NCI-H1048 (cell line): ENCODE measurements around the gene NRARP.

Experiments used
- DNase-seq: peaks from one replicate; lab custom pipeline; 2025; lab: John Stamatoyannopoulos, UW

NRARP gene

DNA sequence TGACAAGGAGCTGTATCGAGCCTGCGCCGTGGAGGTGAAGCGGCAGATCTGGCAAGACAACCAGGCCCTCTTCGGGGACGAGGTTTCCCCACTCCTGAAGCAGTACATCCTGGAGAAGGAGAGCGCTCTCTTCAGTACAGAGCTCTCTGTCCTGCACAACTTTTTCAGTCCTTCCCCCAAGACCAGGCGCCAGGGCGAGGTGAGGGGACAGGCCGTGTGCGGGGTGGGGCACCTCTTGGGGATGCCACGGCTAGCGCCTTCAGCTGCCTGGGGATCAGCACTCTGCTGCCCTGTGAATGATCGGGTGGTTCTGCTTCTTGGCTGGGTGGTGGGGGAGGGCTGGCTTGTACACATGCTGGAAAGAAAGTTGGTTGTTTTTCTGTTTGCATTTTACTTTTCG lies 45.2 kb downstream of the NRARP start:
- no peak for DNase-seq

DNA sequence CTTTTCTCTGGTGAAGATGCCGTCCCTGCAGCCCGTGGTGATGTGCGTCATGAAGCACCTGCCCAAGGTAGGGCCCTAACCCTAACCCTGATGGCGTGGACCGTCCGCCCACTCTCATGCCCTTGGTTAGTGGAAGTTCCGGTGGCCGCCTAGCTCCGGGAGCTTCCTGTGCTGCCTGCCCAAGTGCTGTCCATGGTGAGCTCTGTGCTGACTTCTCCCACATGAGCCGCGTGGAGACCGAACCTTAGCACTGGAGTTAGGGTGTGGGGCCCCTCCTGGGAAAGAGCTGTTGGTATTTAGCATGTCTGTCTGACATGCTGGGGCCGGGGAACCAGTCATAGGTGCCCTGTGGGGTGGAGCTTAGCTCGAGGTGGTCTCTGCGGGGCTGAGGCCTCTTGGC lies 45.7 kb downstream of the NRARP start:
- DNase-seq = no peak

DNA sequence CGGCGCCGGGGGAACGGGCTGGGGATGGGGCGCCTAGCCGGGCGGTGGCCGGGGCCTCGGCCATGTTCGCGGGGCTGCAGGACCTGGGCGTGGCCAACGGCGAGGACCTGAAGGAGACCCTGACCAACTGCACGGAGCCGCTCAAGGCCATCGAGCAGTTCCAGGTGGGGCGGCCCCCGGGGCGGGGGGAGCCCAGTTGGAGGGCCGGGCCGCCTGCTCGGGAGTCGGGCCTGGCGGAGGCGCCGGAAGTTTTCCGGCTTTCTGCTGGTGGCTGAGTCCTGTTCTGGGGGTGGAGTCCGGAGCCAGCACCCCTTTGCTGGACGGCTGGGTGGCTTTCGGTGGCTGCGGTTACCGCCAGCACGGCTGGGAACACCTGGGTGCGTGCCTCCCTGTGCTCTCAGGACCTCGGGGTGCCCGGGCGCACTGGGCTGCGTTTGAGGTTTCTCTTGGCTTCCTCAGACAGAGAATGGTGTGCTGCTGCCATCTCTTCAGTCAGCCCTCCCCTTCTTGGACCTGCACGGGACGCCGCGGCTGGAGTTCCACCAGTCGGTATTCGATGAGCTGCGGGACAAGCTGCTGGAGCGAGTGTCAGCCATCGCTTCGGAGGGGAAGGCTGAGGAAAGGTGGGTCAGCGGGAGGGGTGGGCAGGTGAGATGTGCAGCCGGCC lies 46.5 kb downstream of the NRARP start:
- DNase-seq = no peak

DNA sequence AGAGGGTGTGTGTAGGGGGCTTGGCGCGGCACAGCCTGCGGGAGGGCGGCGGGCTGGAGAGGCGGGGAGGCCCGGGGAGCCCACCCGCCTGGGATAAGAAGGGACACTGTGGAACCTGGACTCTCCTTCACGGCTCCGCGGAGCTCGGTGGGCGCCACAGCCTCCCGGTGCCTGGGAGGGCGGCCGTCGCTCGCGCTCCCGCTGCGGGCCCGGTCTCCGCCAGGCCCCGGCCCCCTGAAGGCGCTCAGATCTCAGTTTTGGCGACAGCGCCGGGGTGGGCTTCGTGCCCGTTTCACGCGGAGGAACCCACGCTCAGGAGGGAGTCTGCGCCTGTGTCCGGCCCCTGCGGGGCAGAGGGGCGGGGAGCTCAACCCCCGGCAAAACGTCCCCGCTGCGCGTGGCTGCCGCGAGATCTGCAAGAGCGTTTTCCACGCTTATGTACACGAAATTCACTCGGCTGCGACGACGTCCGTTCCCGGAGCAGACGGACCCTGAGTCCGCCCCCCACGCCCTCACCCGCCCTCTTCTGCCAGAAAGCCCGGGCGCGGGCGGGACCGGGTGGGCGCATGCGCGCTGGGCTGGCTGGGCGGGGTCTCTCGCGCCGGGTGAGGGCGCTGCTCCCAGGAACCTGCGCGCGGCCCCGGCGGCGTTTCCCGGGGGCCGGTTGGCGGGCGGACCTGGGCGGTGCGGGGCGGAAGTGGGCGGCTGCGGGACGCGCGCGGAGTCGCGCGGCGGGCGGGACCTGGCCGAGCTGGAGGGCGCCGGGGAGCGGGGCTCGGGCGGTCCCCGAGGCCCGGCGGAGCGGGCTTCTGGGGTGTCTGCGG lies 47.2 kb downstream of the NRARP start, which contains the start of gene NELFB:
Gene NELFB (plus strand): TSS at position 704 of the 824 bp plus-strand sequence.
- DNase-seq = peak; percentile 54

DNA sequence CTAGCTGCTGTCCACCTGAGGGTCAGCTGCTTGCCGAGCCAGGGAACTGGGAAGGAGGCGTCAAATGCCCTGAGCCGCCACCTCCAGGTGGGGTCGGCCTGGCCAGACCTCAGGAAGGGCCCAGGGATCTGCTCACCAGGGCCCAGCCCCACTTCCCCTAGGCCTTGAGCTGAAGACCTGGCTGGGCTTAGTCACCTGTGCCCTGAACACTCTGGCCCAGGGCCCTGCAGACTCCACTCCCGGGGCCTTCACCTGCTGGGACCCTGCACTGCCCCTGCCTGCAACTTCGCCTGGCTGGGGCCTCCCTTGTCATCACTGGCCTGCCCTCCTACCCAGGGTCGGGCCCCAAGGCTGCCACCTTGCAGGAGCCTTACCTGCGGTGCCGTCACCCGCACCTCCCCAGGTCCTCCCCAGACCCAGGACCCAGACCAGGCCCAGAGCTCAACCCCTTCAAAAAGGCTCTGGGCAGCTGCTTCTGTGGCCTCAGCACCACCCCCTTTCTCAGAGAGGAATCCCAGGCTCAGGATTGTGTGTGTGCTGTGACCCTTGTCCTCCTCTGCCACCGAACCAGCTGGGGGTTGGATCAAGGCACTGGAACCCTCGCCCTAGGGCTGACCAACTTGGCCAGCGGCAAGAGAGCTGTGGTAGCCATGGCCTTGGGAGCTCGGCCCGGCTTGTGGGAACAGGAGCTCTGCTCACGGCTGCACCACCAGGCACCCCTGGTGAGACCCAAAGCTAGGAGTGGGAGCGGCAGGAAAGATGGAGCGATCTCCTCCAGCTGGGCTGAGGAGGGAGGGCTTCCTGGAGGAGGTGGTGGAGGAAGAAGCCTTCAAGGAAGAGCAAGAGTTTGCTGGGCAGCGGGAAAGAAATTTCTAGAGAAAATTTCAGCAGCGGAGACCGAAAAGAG lies 48.1 kb downstream of the NRARP start:
- DNase-seq = no peak

DNA sequence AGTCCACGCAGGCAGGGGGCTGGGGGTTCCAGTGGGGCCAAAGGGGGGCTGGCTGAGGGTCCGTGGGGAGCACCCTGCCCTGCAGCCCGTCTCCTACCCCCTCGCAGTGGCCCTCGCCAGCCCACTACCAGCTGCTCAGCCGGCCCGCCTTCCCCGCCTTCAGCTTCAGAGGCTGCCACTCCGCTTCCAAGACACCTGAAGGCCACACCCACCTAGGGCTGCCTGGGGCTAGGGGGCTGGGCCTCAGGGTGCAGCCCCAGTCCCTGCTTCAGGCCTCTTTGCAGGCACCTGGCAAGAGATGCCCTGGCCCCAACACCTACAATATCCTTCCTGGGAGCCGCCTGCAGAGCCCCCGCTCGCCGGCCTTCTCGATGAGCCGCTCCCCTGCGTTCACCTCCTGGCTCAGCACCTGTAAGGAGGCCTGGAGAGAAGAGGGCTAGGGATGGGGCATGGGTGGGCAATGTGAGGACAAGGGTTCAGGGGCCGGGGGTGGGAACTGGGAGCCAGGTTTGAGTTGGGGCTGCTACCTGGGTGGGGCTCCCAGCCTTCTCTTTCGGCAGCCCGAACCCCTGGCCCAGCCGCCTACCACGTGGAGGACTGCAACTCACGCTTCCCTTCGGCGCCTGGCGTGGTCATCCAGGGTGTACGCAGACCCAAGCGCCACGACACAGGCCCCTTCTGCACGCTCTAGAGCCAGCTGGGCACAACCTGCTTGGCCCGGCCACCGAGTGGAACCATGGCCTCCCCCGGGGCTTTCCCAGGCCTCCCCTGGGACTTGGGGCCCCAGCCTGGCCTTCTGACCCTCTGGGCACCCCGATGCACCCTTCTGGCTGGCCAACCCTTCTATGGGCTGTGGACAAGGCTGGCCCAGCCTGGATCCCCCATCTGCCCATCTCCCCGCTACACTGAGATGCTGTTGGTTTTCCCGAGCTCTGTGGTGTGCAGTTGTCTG lies 49.2 kb downstream of the NRARP start:
- no peak for DNase-seq

DNA sequence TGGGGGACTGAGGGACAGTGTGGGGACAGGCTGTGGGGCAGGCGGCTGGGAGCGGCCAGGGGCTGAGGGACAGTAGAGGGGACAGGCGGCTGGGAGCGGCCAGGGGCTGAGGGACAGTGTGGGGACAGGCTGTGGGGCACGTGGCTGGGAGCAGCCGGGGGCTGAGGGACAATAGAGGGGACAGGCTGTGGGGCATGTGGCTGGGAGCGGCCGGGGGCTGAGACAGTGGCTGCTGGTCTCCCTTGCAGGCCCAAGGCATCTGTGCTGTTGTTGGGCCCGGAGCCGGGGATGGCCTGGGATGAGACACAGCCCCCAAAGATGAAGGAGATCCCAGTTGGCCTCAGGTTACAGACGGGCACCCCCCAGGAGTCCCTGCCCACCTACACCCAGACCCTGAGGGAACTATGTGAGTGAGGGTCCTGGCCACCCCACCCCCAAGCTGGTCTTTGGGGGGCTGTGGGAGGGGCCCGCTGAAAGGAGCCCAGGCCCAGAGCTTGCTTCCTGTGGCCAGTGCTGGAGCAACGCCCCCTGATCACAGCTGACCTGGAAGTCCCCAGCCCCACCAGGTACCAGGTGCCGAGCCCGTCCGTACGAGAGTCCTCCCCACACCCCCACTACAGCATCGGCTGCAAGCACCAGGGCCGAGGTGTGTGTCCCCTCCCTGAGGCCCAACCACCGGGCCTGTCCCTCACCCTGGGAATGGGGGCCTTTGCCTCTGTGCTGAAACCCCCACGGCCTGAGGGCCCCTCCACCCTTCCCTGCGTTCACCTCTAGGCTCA lies 50.4 kb downstream of the NRARP start:
- no peak for DNase-seq

DNA sequence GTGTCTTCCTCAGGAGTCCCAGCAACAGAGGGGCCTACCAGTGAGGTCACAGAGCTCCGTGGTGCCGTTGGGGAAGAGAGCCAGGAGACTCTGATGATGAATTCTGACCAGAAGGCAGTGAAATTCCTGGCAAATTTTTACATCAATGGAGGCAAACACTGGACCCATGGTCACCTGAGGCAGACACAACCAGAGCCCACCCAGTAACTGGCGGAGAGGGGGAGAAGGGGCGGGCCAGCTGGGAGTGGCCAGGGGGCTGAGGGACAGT lies 50.9 kb downstream of the NRARP start, which contains the start of gene STPG3:
Gene STPG3 (plus strand): TSS at position 93 of the 268 bp plus-strand sequence. CDS start 1 bp downstream, at position 94.
- DNase-seq = no peak

DNA sequence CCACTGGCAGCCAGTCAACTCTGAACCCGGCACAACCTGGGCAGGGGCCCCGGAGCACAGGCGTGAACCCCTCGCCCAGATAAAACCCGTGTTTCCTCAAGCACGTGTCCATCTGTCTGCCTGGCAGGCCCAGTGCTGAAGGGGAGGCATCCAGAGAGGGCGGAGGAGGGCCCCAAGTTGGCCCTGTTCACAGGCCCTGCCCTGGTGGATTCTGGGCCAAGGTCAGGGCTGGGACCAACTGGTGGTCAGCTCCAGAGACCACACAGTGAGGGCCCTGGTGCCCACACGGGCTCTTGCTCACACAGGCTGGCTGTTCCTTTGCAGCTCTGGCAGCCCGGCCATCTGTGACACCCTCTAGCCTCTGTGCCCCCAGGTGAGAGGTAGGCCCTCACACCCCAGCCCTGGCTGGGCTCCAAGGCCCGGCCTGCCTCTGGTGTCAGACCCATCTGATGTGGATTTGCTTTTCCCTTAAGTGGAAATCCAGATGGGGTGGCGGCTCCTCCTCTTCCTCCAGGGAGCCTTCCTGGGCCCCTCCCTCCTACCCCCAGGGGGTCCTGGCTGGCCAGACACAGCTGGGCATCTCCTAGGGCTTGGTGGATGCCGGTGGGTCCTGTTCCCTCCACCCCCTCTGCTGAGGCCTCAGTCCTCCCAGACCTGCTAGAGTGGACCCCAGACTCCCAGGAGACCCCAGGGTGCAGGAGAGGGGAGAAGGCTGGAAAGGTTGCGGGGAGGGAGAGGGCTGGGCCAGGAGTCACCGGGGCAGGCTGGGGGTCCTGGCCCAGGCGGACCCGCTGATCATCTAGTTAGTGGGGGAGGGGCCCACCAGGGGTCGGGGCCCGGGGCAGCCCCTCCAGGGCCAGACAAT lies 51.5 kb downstream of the NRARP start:
- no peak for DNase-seq
